HepG2 (cell line): ENCODE results near the gene PCBD1. TPM values are rescaled to one million over a fixed set of nuclear protein-coding genes. Genes with fewer than 3 reads are reported as not detected.

Source experiments
- BCL6 ChIP-seq: IDR thresholded peaks from 2 replicates; pipeline ENCODE4 v1.6.1; 2016; ENCODE audit warnings: missing genetic modification reagents, missing compliant biosample characterization
- BRD4 ChIP-seq: sonication (generic); formaldehyde crosslinking; IDR thresholded peaks from 2 replicates; pipeline ENCODE4 v1.4.0; 2020; ENCODE audit warnings: missing genetic modification reagents
- CCDC6 ChIP-seq: sonication (generic); formaldehyde crosslinking; IDR thresholded peaks from 2 replicates; pipeline ENCODE4 v1.8.1; 2022; ENCODE audit warnings: mild to moderate bottlenecking, missing genetic modification reagents, moderate library complexity
- CERS6 ChIP-seq: sonication (generic); formaldehyde crosslinking; IDR thresholded peaks from 2 replicates; pipeline ENCODE4 v1.5.0; 2020; ENCODE audit warnings: missing genetic modification reagents
- CHD4 ChIP-seq: fragments of 200-600 bp; sonication (generic); IDR thresholded peaks from 2 replicates; pipeline ENCODE4 v1.7.0; 2017; ENCODE audit warnings: mild to moderate bottlenecking, low read length, borderline replicate concordance
- GATAD2A ChIP-seq: IDR thresholded peaks from 2 replicates; pipeline ENCODE4 v1.6.1; 2016
- HNRNPUL1 ChIP-seq: fragments of 200-400 bp; formaldehyde crosslinking; IDR thresholded peaks from 2 replicates; pipeline ENCODE4 v1.6.1; 2017; ENCODE audit warnings: low read depth, mild to moderate bottlenecking, low read length, moderate library complexity
- MLX ChIP-seq: IDR thresholded peaks from 2 replicates; pipeline ENCODE4 v1.6.1; 2016
- NFRKB ChIP-seq: fragments of 450-650 bp; IDR thresholded peaks from 2 replicates; pipeline ENCODE4 v1.6.1; 2017
- NR2F6 ChIP-seq, 2 experiments: IDR thresholded peaks; 2 replicates each; pipeline ENCODE4 v1.6.1; 2016; ENCODE audit warnings: antibody characterized with exemption in 1 of 2, mild to moderate bottlenecking in 1 of 2
- PHF21A ChIP-seq: sonication (generic); formaldehyde crosslinking; IDR thresholded peaks from 2 replicates; pipeline ENCODE4 v1.5.0; 2020; ENCODE audit warnings: mild to moderate bottlenecking, missing genetic modification reagents
- REL ChIP-seq: sonication (generic); formaldehyde crosslinking; conservative IDR thresholded peaks from 2 replicates; pipeline ENCODE4 v1.8.0; 2022; ENCODE audit warnings: mild to moderate bottlenecking, missing genetic modification reagents, moderate library complexity
- REST ChIP-seq, 2 experiments: IDR thresholded peaks; 2 replicates each; pipeline ENCODE4 v1.6.1; 2011 to 2012; ENCODE audit warnings: low read length in 2 of 2, borderline replicate concordance in 1 of 2, low read depth in 1 of 2, mild to moderate bottlenecking in 1 of 2, moderate library complexity in 1 of 2
- TBP ChIP-seq: sonication (generic); formaldehyde crosslinking; IDR thresholded peaks from 2 replicates; pipeline ENCODE4 v1.5.0; 2020; ENCODE audit warnings: missing genetic modification reagents
- XRCC5 ChIP-seq: fragments of 200-400 bp; formaldehyde crosslinking; optimal IDR thresholded peaks from 2 replicates; pipeline ENCODE3; 2017; ENCODE audit warnings: mild to moderate bottlenecking, low read length
- YEATS4 ChIP-seq: sonication (generic); formaldehyde crosslinking; IDR thresholded peaks from 2 replicates; pipeline ENCODE4 v1.4.0; 2020; ENCODE audit warnings: missing genetic modification reagents, borderline replicate concordance
- ZBTB37 ChIP-seq: sonication (generic); formaldehyde crosslinking; IDR thresholded peaks from 2 replicates; pipeline ENCODE4 v1.4.0; 2020; ENCODE audit warnings: mild to moderate bottlenecking, missing genetic modification reagents
- ZNF576 ChIP-seq: sonication (generic); formaldehyde crosslinking; IDR thresholded peaks from 2 replicates; pipeline ENCODE4 v1.4.0; 2020; ENCODE audit warnings: mild to moderate bottlenecking, missing genetic modification reagents
- ZNF788 ChIP-seq: sonication (generic); formaldehyde crosslinking; IDR thresholded peaks from 2 replicates; pipeline ENCODE4 v1.5.0; 2020; ENCODE audit warnings: mild to moderate bottlenecking, missing genetic modification reagents, borderline replicate concordance
- polyA plus RNA-seq, 8 experiments: library from polyadenylated mRNA; depleted of rRNA in 3 of 8; stranded (reverse) in 7 of 8; unstranded in 1 of 8; fragments of >200 nt; fragmentation: Illumina TruSeq in 4 of 8; extraction: Trizol in 4 of 8; gene quantifications; 2 replicates each; pipeline versions ENCODE4 v1.2.1 to v1.2.3, GENCODE V29; 2011 to 2016; ENCODE audit warnings: low read depth in 4 of 8, missing spikeins in 1 of 8, mixed read lengths in 1 of 8; ENCODE audit not compliant: insufficient read depth in 1 of 8
- total RNA-seq, 5 experiments: library from RNA; depleted of rRNA; stranded (reverse); fragments of >200 nt; fragmentation: Illumina TruSeq; extraction: Trizol; gene quantifications; 2 replicates each; pipeline ENCODE4 v1.2.3, GENCODE V29; 2016; ENCODE audit warnings: low read depth in 1 of 5

PCBD1 gene
- total and polyA plus RNA-seq, 2 of the 13 experiments (the other 11 are each of a cell fraction or from before 2014, with no cell fraction given): 95.3 to 168 TPM

GRCh38 chr10:70834441-70835151 is 53.8 kb downstream of the PCBD1 start (continued):
- TF ChIP-seq GATAD2A (CRISPR knock-in tag): 0 out of 2 replicates have a peak, but pooled peaks have one; percentile 15
- no peak for TF ChIP-seq REL
- TF ChIP-seq REST (IDR thresholded peaks at IDR 0.05; ENCODE audit: borderline replicate concordance in 1 of 2, low read depth in 1 of 2, low read length in 2 of 2): no peak
- no peak for TF ChIP-seq CHD4
- peak; percentile 16; the same call in 1 of the 2 replicates for TF ChIP-seq BCL6 (CRISPR knock-in tag)
- TF ChIP-seq XRCC5: peak; percentile 30
- no peak for TF ChIP-seq MLX (CRISPR knock-in tag)
- no peak for TF ChIP-seq HNRNPUL1
- TF ChIP-seq YEATS4 (CRISPR knock-in tag): no peak
- no peak for TF ChIP-seq TBP (CRISPR knock-in tag)
- no peak for TF ChIP-seq ZNF788 (CRISPR knock-in tag)
- TF ChIP-seq BRD4 (CRISPR knock-in tag): no peak
- no peak for TF ChIP-seq CCDC6
- TF ChIP-seq ZNF576 (CRISPR knock-in tag): no peak
- TF ChIP-seq CERS6: no peak
- TF ChIP-seq NFRKB: no peak
- no peak for TF ChIP-seq PHF21A
- TF ChIP-seq NR2F6 (IDR thresholded peaks at IDR 0.05): peak; percentile 50; the same call in 1 of the 2 replicates
- peak; percentile 60; the same call in 1 of the 2 replicates for TF ChIP-seq NR2F6 (CRISPR knock-in tag; IDR thresholded peaks at IDR 0.05)
- no peak for TF ChIP-seq ZBTB37 (CRISPR knock-in tag)
